ENCODE data around the gene NIPBL.

- TF ChIP-seq, protein P1, sequence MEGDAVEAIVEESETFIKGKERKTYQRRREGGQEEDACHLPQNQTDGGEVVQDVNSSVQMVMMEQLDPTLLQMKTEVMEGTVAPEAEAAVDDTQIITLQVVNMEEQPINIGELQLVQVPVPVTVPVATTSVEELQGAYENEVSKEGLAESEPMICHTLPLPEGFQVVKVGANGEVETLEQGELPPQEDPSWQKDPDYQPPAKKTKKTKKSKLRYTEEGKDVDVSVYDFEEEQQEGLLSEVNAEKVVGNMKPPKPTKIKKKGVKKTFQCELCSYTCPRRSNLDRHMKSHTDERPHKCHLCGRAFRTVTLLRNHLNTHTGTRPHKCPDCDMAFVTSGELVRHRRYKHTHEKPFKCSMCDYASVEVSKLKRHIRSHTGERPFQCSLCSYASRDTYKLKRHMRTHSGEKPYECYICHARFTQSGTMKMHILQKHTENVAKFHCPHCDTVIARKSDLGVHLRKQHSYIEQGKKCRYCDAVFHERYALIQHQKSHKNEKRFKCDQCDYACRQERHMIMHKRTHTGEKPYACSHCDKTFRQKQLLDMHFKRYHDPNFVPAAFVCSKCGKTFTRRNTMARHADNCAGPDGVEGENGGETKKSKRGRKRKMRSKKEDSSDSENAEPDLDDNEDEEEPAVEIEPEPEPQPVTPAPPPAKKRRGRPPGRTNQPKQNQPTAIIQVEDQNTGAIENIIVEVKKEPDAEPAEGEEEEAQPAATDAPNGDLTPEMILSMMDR (conservative IDR thresholded peaks at IDR 0.05; ENCODE audit: low read depth, low read length): no peak
- no peak for TF ChIP-seq EZH2 (IDR thresholded peaks at IDR 0.05; ENCODE audit: borderline replicate concordance, low read depth, low read length, poor library complexity, severe bottlenecking)
Observed at GRCh38 chr5:36901856-36902255, 25.3 kb downstream of the NIPBL start.
